Left ventricle myocardium inferior (tissue), 1 donor: ENCODE data around the gene SETBP1. TPM values are rescaled to one million over a fixed set of nuclear protein-coding genes. Genes with fewer than 3 reads are reported as not detected.

Source experiments
- DNase-seq: peaks from one replicate; pipeline ENCODE4 v3.0.0-alpha.2; 2020
- H3K27ac ChIP-seq: fragments of 200-600 bp; replicated peaks from 2 replicates; pipeline ENCODE4 v1.8.0; 2021
- H3K27me3 ChIP-seq: fragments of 200-600 bp; 2 replicates; pipeline ENCODE4 v1.8.0; 2021; ENCODE audit warnings: low read depth
- H3K36me3 ChIP-seq: fragments of 200-600 bp; 2 replicates; pipeline ENCODE4 v1.8.0; 2021
- H3K4me1 ChIP-seq: fragments of 200-600 bp; 2 replicates; pipeline ENCODE4 v1.8.0; 2021
- H3K4me3 ChIP-seq: fragments of 200-600 bp; 2 replicates; pipeline ENCODE4 v1.8.0; 2021; ENCODE audit warnings: mild to moderate bottlenecking, moderate library complexity
- H3K9me3 ChIP-seq: fragments of 200-600 bp; replicated peaks from 2 replicates; pipeline ENCODE4 v1.8.0; 2021
- intact Hi-C: fragments of 100-400 bp; cut with micrococcal nuclease; formaldehyde crosslinking; loops from one replicate; pipeline ENCODE4 v1.11.0; 2022
- microRNA-seq: library from miRNA; unstranded; fragments of <30 nt; microRNA quantifications from one replicate; pipeline ENCODE4 v1.2.0, GENCODE V29; 2020
- total RNA-seq: library from RNA; stranded (reverse); fragmentation: NEBNext Ultra II Directional; extraction: Animal tissue kit (Norgen Biotek cat#: 25700); gene quantifications from one replicate; pipeline ENCODE4 v1.2.1, GENCODE V29; 2021
- TF ChIP-seq, protein P1 (sequence below): fragments of 200-600 bp; IDR thresholded peaks from 2 replicates; pipeline ENCODE4 v1.8.0; 2021; ENCODE audit warnings: antibody characterized with exemption, mild to moderate bottlenecking, borderline replicate concordance
- donor health status: DM: no; HTN: yes; CAD: no; lungs with severe emphysema.

SETBP1 gene
- total RNA-seq, 1 donor from 2014 or later = 10.3 TPM

- H3K4me3 ChIP-seq = no peak overlapping the region
- H3K27me3 ChIP-seq = peaks cover 8% of the 10 kb centered on the region
- peaks cover 4% of the 10 kb centered on the region for H3K9me3 ChIP-seq
- peaks cover 7% of the 10 kb centered on the region for H3K4me1 ChIP-seq
- intact Hi-C loops = no loop called here
- H3K27ac ChIP-seq = peak overlapping the region; percentile 62
- peak; percentile 51 for DNase-seq
- TF ChIP-seq, protein P1, sequence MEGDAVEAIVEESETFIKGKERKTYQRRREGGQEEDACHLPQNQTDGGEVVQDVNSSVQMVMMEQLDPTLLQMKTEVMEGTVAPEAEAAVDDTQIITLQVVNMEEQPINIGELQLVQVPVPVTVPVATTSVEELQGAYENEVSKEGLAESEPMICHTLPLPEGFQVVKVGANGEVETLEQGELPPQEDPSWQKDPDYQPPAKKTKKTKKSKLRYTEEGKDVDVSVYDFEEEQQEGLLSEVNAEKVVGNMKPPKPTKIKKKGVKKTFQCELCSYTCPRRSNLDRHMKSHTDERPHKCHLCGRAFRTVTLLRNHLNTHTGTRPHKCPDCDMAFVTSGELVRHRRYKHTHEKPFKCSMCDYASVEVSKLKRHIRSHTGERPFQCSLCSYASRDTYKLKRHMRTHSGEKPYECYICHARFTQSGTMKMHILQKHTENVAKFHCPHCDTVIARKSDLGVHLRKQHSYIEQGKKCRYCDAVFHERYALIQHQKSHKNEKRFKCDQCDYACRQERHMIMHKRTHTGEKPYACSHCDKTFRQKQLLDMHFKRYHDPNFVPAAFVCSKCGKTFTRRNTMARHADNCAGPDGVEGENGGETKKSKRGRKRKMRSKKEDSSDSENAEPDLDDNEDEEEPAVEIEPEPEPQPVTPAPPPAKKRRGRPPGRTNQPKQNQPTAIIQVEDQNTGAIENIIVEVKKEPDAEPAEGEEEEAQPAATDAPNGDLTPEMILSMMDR = no peak
- H3K36me3 ChIP-seq = no peaks in the 10 kb centered on the region
Observed at GRCh38 chr18:45110577-45111501, 430.2 kb downstream of the SETBP1 start.

GRCh38 chr18:45111502-45111848, 430.8 kb downstream of the SETBP1 start:
- H3K27me3 ChIP-seq = peaks cover 8% of the 10 kb centered on the region
- peaks cover 7% of the 10 kb centered on the region for H3K4me1 ChIP-seq
- peak overlapping the region; percentile 62 for H3K27ac ChIP-seq
- no peak overlapping the region for H3K4me3 ChIP-seq
- DNase-seq = no peak
- intact Hi-C loops = no loop called here
- TF ChIP-seq, protein P1 = no peak
- H3K36me3 ChIP-seq = no peaks in the 10 kb centered on the region
- peaks cover 4% of the 10 kb centered on the region for H3K9me3 ChIP-seq

- TF ChIP-seq, protein P1 = no peak
- peaks cover 4% of the 10 kb centered on the region for H3K9me3 ChIP-seq
- H3K27me3 ChIP-seq = peaks cover 12% of the 10 kb centered on the region
- peaks cover 7% of the 10 kb centered on the region for H3K4me1 ChIP-seq
- H3K36me3 ChIP-seq = no peaks in the 10 kb centered on the region
- intact Hi-C loops = no loop called here
- DNase-seq = no peak
- H3K27ac ChIP-seq = no peak overlapping the region
- no peak overlapping the region for H3K4me3 ChIP-seq
Observed at GRCh38 chr18:45112682-45113081, 432.0 kb downstream of the SETBP1 start.

GRCh38 chr18:45116116-45116515, 435.4 kb downstream of the SETBP1 start:
- no peak for DNase-seq
- no peaks in the 10 kb centered on the region for H3K4me1 ChIP-seq
- intact Hi-C loops = no loop called here
- TF ChIP-seq, protein P1 = no peak
- H3K27ac ChIP-seq = no peak overlapping the region
- peaks cover 4% of the 10 kb centered on the region for H3K9me3 ChIP-seq
- H3K36me3 ChIP-seq = no peaks in the 10 kb centered on the region
- H3K27me3 ChIP-seq = peaks cover 21% of the 10 kb centered on the region
- no peak overlapping the region for H3K4me3 ChIP-seq

Small RNA genes lying within 50 kb of the gene (microRNA-seq; reads per million reads assigned to microRNA genes)
- not detected for gene MIR4319
